MV-4-11 (cell line): ENCODE measurements around the gene MED15.
"Not testable (repeated sequence)": the region's sequence is repeated elsewhere in the genome, so short reads cannot be mapped to it uniquely, and the experiment has no call there.

Experiments
- DNase-seq: peaks from one replicate; lab custom pipeline; 2025; lab: John Stamatoyannopoulos, UW

The MED15 gene

DNA sequence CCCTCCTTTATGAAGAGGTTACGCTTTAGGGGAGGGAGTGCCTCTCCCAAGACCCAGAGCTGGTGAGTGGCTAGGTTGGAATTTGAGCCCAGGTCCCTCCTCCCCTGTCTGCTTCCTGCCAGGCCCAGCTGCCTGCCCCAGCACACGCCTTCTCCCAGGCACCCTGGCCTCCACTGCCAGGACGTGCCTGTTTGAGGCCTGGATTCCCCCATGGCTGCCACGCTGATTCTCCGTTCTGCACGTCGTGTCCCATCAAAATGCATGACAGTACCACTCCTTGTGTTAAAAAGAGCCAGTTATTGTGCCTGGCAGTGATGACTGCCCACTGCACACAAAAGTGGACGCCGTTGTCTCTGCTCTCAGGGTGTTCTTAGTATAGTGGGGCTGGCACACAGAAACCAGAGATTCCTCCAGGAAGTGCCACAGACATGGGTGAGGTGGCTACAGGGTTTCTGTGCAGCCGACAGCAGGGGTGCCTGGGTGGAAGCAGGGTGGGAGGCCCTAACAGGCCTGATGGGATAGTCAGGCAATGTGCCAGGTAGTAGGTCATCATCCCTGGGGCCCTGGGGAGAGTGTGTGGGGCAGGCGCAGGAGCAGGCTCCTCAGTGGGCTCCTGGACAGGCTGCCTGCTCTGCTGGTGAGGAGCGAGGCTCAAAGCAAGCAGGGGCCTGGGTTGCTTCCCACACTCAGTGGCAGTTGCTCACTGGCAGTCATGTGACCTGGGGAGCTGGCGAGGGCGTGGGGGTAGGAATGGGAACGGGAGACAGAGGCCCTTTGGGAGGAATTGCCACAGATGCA lies 24.2 kb downstream of the MED15 start:
- no peak for DNase-seq

DNA sequence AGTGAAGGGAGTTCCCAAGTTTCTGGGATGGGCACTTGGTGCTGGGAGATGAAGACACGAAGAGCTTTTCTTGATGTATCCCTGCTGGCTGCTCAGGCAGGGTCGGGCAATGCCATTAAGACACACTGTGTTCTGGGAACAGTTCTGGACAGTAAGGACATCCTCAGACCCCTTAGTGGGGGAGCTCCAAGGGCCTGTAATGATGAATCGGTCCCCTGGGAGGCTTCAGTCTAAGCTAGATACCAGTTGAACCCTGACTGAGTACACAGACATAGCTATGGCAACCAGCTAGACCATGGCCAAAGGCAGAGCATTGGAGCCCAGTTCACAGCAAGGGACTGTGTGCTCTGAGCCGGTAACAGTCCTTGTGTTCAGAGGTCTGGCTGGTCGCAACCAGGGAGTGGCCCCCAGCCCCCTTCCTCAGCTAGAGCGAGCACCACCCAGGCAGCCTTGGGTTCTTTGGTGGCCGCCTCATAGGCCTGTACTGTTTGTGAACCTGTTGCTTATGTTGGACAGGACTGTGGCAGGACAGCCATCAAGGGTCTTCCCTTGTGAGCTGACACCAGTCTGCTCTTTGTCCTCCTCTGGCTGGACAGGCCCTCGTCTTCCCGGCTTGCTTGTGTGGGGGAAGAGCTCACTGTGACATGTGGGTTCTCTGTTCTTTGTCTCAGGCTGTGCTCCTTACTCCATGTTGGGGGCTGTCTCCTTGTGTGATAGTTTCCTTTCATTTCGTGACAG lies 25.0 kb downstream of the MED15 start:
- DNase-seq = no peak

DNA sequence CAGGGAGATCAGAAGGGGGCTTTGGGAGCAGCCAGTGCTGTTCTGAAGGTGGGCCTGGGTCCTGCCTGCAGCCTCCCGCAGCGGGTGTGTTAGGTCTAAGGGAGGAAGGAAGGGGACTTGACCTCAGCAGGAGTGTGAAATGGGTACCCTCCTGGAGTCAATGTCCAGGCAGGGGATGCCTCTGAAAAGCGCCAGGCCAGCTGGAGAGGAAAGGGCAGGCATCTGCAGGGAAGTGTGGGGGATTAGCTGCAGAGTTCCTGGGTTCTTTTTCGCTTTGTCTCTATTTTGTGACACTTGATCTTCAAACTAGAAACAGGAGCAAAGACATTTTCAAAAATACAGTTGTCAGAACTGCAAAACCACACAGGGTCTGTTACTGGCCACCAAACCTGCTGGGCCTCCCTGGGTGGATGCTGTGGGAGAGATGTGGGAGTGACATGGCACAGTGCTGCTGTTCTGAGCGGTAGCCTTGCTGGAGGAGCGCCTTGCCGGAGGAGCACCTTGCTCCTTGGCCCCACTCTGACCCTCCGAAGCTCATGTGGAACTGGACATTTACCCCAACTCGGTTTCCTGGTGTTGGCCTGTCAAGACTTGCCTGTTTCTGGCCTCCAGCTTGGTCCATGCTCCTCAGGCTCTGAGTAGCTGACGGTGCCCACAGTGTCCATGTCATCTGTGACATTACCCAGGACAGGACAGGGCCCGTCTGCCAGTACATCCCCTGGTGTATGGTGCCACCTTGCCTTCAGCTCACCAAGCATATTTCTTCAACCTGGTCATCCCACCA lies 25.9 kb downstream of the MED15 start:
- no peak for DNase-seq

DNA sequence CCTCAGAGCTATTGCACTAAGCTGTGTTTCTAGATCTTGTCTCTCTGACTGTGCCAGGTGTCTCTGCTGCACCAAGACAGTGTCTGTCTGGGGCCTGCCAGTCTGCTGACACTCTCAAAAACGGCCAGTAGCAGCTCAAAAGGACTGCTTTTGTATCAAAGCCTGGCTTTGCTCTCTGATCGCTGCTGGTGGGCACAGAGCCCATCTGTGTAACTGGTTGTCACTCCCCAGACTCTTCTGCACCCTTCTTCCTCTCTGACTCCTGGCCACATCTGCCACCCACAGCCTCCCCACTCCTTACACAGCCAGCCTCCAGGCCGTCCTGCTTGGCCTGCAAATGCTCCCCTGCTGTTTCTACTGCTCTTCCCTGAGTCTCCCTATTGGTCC lies 26.5 kb downstream of the MED15 start:
- DNase-seq = no peak

DNA sequence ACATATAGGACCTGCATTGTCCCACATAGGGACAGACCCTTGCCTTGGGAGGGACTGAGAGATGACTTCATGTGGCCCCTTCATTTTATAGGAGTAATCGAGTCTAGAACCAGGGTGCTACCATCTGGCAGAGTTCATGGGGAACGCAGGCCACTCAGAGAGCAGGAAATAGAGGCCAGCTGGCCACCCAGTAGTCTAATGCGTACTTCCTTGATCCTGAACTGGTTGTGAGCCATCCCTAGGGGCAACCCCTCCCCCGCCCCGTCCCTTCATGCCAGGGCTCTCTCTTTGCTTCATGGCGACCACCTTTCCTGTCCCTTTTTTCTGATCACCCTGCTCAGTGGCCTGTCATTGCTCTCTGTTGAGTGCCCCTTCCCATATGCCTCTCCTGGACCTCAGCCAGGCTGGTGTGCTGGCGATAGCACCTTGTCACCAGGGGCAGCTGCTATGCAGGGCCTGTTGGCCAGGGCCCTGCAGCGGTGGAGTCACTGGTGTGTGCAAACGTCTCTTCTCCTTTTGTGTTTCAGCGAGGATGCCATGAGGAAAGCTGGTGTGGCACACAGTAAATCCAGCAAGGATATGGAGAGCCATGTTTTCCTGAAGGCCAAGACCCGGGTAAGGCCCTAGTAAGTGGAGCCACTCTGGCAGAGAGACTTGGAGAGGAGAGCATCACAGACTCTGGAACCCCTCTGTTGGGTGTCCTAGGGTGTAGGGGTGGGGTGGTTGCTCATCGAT lies 29.3 kb downstream of the MED15 start:
- no peak for DNase-seq

DNA sequence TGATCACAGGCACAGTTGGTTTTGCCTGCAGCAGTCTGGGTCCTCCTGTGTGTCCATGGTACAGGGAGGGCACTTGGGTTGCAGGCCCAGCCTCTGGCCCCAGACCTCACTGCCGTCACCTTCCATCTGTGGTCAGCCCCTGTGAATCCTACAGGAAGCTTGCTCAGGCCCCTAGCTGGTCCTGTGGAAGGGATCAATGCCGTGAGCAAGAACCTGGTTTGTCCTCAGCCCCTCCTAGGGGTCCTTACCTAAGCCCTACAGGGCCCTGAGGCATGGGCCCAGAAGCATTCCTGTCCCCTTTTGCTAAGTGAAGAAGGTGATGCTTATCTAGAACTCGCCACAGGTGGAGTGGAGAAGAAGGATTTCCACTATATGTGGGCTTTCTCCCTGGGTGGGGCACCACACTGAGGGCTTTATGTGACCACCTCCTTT lies 29.9 kb downstream of the MED15 start:
- DNase-seq = no peak

DNA sequence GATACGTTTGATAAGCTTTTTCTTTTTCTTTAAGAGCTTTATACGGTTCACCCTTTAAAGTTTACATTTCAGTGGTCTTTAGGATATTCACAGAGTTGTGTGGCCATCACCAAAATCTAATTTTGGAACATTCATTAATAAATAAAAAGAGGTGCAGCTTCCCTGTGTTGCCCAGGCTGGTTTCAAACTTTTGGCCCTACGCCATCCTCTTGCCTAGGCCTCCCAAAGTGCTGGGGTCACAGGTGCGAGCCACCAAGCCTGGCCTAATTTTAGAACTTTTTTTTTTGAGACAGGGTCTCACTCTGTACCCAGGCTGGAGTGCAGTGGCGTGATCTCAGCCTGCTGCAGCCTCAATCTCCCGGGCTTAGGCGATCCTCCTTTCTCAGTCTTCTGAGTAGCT lies 30.6 kb downstream of the MED15 start:
- no peak for DNase-seq

DNA sequence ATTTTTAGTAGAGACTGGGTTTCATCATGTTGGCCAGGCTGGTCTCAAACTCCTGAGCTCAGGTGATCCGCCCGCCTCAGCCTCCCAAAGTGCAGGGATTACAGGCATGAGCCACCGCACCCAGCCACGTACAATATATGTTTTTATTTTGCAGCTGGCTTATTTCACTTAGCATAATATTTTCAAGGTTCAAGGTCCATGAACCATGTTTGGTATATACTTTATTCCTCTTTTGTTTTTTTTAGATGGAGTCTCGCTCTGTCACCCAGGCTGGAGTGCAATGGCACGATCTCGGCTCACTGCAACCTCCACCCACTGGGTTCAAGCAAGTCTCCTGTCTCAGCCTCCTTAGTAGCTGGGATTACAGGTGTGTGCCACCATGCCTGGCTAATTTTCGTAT lies 31.5 kb downstream of the MED15 start:
- not testable (repeated sequence) for DNase-seq

DNA sequence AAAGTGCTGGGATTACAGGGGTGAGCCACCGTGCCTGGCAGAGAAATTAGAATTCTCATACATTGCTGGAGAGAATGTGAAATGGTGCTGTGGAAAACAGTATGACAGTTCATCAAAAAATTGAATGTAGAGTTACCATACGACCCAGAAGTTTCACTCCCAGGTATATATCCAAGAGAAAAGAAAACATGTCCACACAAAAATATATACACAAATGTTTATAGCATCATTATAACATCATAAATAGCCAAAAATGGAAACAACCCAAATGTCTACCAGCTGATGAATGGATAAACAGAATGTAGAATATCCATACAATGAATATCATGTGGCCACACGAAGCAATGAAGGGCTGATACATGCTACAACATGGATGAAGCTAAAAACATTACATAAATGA lies 34.6 kb downstream of the MED15 start:
- no peak for DNase-seq

DNA sequence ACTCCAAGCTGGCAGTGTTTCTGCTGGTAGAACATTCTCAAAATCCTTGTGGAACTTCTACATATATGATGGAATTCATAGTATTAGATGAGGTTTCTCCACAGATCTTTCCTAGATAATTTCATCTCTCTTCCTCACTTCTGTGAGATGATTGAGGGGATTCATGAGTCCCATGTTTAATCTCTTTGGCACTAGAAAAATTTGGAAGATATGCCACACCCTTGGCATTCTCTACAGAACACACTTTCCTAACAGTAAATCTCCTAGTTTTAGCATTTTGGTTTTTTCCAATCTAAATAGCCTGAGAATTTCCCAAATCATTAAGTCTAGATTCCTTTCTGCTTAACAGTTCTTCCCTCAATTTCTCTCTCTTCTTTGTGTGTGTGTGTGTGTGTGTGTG lies 35.3 kb downstream of the MED15 start:
- no peak for DNase-seq

DNA sequence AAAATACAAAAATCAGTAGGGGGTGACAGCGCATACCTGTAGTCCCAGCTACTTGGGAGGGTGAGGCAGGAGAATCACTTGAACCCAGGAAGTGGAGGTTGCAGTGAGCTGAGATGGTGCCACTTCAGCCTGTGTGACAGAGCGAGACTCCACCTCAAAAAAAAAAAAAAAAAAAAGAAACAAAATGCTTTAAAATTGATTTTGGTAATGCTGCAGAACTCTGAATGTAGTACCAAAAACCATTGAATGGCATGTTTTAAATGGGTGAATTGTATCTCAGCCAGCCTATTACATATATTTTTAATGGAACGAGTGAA lies 37.9 kb downstream of the MED15 start:
- DNase-seq = not testable (repeated sequence)

DNA sequence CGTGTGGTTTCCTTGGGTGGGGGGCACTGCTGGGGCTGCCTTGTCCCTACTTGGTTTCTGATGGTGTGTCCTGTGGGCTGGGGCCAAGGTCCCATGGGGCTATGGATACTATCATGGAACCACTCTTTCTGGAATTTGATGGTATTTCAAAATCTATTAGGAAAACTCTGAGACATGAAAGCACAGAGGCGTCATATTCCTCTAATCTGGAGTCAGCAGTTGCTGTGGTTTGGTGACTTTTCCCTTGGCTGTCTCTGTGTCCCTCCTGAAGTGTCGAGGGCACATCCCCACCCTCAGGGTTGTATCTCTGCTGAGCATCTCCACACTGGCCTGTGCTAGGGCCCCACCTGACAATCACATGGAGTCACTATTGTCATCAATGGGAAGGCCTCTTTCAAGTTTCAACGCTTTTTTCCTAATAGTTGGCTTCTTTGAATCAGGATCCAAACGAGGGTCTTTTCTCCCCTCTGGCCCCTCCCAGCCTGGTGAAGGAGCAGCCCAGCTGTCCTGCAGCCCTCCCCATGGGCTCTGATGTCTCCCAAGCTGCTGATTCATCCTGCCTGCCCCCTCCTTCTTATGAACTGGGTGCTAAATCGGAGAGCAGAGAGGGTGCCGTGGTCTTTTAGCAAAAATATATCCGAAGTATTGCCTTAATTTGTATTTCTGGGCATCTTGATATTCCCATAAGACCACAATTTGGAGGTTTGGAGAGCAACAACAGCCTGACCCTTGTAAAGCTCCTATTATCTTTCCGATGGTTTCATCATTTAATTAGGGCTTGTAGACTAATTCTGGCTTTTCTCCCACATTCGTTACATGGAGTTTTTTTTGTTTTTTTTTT lies 38.5 kb downstream of the MED15 start:
- DNase-seq = no peak

DNA sequence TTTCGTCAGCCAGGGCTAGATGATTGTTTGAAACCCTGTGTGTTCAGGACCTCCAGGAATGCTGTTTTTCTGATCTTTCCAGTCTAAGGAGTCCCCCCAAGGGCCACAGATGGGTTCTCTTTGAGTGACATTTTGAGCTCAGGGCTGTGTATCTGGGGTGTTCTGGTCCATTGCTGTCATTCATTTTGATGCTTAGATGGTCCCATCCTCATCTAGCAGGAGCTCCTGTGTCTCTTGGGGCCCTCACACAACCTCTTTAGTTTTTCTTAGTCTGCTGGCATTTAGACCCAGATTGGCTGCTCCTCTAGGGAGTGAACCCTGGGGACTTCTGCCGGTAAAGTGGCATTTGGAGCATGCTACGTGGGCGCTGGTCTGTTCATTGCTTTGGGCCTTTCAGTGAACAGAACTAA lies 39.1 kb downstream of the MED15 start:
- no peak for DNase-seq

DNA sequence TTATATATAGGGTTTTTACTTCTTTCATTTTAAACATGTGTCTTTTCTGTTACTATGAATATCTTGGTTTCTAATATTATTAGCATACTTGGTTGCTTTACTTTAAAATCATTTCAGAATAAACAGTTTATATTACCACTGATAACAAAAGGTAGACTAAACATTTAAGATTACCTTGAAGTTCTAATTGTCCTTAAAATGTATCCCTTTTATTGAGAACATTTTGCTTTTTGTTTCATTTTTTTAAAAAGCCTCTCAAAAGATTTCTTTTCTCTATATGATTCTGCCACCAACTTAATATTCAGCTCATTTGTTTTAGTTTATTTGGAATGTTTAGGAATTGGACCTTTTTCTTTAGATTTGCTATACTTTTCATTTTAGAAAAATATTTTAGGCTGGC lies 39.6 kb downstream of the MED15 start:
- no peak for DNase-seq

DNA sequence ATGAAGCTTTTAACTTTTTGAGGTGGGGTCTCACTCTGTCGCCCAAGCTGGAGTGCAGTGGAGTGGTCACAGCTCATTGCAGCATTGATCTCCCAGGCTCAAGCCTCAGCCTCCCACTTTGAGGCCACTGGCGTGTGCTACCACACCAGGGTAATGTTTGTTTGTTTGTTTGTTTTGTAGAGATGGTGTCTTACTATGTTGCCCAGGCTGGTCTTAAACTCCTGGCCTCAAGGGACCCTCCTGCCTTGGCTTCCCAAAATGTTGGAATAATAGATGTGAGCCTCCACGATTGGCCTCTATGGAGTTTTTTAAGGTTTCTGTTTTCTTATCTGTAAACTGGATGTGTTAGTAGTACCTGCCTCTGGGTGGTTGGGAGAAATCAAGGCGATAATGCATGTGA lies 41.4 kb downstream of the MED15 start:
- DNase-seq = no peak

DNA sequence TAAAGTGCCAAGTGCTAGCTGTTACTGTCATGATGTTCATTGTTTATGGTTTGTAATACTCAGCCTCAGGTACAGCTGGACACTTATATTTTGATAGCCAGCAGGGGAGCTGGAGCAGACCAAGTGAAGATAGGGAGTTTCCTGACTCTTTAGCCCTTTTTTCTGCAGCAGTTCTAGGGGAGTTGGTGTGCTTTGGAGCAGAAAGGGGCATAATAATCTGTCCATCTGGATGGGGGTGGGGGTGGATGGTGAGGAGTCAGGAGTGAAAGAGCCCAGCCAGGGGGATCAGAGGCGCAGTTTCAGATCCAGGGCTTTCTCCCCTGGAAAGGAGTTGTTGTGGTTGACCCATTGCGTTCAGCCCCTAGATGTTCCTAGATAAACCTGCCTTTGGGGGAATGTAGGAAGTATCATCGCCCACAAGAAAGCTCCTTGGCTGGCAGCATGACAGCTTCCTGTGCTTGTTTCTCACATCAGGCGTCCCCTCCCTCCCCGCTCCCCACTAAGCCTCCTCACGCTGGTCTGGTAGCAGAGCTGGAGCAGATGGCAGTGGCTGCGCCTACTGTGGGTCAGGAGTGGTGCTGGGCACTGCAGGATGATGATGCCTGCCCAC lies 41.9 kb downstream of the MED15 start:
- no peak for DNase-seq

DNA sequence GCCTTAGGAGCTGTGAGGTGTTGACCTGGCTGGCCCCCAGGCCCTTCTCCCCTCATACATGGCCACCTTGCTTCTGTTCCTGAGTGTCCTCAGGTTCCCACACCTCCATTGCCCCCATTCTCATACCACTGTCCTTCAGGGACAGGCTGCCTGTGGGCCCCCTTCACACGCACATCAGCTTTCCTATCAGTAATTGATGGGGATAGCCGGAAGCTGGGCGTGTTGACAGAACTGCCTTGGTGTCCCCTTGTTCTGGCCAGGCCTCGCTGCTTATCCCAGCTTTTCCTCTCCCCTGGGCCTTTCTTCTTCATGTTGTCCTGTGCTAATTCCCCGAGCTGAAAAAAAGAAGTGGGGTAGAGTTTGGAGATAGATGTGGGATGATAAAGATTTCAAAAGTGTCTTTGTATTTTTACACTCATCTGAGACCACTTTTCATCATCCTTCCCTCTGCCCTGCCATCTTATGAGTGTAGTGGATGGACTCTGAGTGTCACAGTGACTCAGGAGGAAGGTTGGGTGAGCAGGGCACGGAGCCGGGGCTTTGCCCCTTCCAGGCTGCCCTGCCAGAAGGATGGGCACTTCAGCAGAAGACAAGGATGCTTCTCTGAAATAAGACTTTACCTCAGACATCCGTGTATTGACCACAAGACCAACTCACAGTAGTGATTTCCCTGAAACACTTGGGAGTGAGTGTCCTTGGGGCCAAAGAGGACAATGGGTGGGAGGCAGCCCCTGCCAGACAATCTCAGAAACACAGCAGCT lies 42.8 kb downstream of the MED15 start:
- no peak for DNase-seq

DNA sequence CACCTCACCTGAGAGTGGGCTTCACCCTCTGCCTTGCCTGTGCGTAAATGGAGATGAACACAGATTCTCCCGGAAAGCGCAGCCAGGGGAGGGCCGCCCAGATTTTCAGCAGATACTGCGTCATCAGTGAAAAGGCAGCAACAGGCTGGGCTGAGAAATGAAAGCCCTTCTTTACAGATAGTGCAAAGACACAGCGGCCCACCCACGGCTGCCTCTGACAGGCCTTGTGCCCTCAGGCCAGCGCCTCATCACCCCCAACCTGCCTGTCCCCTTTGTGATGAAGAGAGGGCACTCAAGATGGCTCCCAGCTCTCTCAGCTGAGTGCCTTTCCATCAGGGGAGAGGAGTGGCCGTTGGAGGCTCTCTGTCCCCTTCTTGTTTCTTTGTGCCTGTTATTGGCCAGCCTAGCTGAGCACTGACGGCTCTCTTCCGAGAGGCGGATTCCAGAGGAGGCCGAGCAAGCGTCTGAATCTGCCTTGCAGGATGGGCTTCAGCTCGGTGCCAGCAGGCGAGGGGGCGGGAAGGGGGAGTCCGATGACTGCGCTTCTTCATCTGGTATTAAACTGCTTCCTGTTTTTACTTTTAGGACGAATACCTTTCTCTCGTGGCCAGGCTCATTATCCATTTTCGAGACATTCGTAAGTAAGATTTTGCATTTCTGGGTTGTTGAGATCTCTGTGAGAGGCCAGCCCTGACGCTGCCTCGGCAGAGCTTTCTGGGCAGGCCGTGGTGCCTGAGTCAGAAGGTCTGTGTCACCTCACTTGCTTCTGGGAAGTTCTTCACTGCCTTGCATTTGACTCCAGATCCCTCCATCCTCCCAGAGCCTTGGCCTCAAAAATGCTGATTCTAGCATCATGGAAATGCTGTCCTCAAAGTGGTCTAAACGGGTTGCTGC lies 43.7 kb downstream of the MED15 start:
- DNase-seq = no peak

DNA sequence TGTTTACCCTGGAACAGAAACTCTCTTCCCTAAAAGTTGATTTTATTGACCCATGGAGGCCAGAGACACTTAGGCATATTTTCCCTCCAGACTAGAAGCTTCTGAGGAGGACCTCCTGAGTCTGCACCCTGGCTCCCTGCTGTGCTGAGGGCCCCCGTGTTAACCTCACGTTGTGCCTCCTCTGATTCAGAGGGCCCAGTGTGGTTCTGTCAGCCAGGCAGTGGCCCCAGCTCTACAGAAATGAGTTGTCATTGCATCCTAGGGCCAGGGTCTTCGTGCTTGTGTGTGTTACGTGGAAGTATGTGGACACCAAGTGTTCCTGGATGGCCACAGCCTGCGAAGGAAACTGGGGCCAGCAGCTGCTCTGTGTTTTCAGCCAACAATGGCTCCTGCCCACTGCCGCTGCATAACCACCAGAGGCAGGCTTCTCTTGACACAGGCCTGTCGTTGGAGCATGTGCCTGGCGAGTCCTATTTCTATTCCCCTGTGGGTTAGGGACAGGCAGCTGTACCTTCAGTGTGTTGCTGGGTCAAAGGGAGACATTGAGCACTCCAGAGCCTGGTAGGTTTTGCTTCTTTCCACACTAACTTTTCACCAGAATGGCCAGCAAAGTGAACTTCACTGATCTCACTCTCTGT lies 44.5 kb downstream of the MED15 start:
- no peak for DNase-seq
